ENCODE results near the gene CMIP. TPM values are rescaled to one million over a fixed set of nuclear protein-coding genes. Genes with fewer than 3 reads are reported as not detected.

CMIP gene
- total RNA-seq, 4 donors from 2014 or later = 17.1 to 60.5 (median 39.7) TPM

- no peaks in the 10 kb centered on the region for H3K27me3 ChIP-seq
- no peak for TF ChIP-seq CTCF (IDR thresholded peaks at IDR 0.05)
- TF ChIP-seq POLR2A (IDR thresholded peaks at IDR 0.05) = no peak
- H3K4me3 ChIP-seq = no peak overlapping the region
- intact Hi-C loops (cut with DNase I) = loop anchor here (5.0 kb wide), 1 partner anchor 98 kb away; no protein-coding TSS in a partner anchor
- no peak for DNase-seq
- WGBS, 2 donors = 72 to 97% methylated on average over 2 of the region's 2 CpGs
- H3K27ac ChIP-seq = peak overlapping the region in 3 of 4 donors; percentile 11 to 80 (median 65)
- no peaks in the 10 kb centered on the region for H3K9me3 ChIP-seq
- no peaks in the 10 kb centered on the region for H3K36me3 ChIP-seq
- peaks cover 9 to 70% (median 28%) of the 10 kb centered on the region in 3 donors for H3K4me1 ChIP-seq
Measured at GRCh38 chr16:81719993-81720392, 275.4 kb downstream of the CMIP start.

- WGBS, 2 donors = 54 to 60% methylated on average over 10 of the region's 10 CpGs
- Histone ChIP-seq H3K36me3 (no peaks in the 10 kb centered on the region), H3K9me3 (no peaks in the 10 kb centered on the region), H3K4me1 (peaks cover 9 to 57% (median 21%) of the 10 kb centered on the region in 3 donors), H3K4me3 (no peak overlapping the region), H3K27me3 (no peaks in the 10 kb centered on the region), H3K27ac (peak overlapping the region in 2 of 4 donors; percentile 65 to 80)
- intact Hi-C loops (cut with DNase I) = loop anchor here (5.0 kb wide), 1 partner anchor 99 kb away; no protein-coding TSS in a partner anchor
- DNase-seq = no peak
- TF ChIP-seq CTCF (IDR thresholded peaks at IDR 0.05) (peak in 3 of 6 experiments; percentile 13 to 20 (median 14)), POLR2A (IDR thresholded peaks at IDR 0.05) (no peak)
Measured at GRCh38 chr16:81720973-81721906, 276.6 kb downstream of the CMIP start.

GRCh38 chr16:81723098-81723723 lies 278.6 kb downstream of the CMIP start:
- H3K4me3 ChIP-seq = no peak overlapping the region
- H3K9me3 ChIP-seq = no peaks in the 10 kb centered on the region
- 30 to 36% methylated on average over 8 of the region's 8 CpGs for WGBS, 2 donors
- no peak overlapping the region for H3K27ac ChIP-seq
- DNase-seq = no peak
- H3K36me3 ChIP-seq = no peaks in the 10 kb centered on the region
- intact Hi-C loops (cut with DNase I) = loop anchor here (5.0 kb wide), 1 partner anchor 101 kb away; no protein-coding TSS in a partner anchor
- TF ChIP-seq CTCF (IDR thresholded peaks at IDR 0.05) (peak; percentile 62 to 85 (median 75)), POLR2A (IDR thresholded peaks at IDR 0.05) (no peak)
- H3K4me1 ChIP-seq = peaks cover 9 to 38% (median 11%) of the 10 kb centered on the region in 3 donors
- no peaks in the 10 kb centered on the region for H3K27me3 ChIP-seq

GRCh38 chr16:81728435-81728834 lies 283.8 kb downstream of the CMIP start:
- TF ChIP-seq POLR2A (IDR thresholded peaks at IDR 0.05) (no peak), CTCF (IDR thresholded peaks at IDR 0.05) (no peak)
- intact Hi-C loops (cut with DNase I) = loop anchor here (5.0 kb wide), 1 partner anchor 326 kb away; no protein-coding TSS in a partner anchor
- Histone ChIP-seq H3K9me3 (no peaks in the 10 kb centered on the region), H3K27me3 (no peaks in the 10 kb centered on the region), H3K4me1 (peaks cover 10 to 19% (median 13%) of the 10 kb centered on the region in 3 donors), H3K27ac (peak overlapping the region in 1 of 4 donors; percentile 42), H3K36me3 (no peaks in the 10 kb centered on the region), H3K4me3 (no peak overlapping the region)
- 33 to 58% methylated on average over 4 of the region's 4 CpGs for WGBS, 2 donors
- no peak for DNase-seq

All from esophagus squamous epithelium (tissue), 5 donors.